Esophagus squamous epithelium (tissue), 5 donors: ENCODE measurements around the gene USP49. TPM values are rescaled to one million over a fixed set of nuclear protein-coding genes. Genes with fewer than 3 reads are reported as not detected.

Source experiments
- DNase-seq: peaks from one replicate; lab custom pipeline; 2025; lab: John Stamatoyannopoulos, UW
- H3K27ac ChIP-seq, 4 donors: fragments of 200-600 bp; sonication (generic); one replicate each; pipeline ENCODE4 v1.5.1; 2016 to 2019; ENCODE audit warnings: mild to moderate bottlenecking in 1 of 4
- H3K27me3 ChIP-seq, 4 donors: fragments of 200-600 bp; sonication (generic); 1 replicate in 3 of 4; 2 replicates in 1 of 4; pipeline versions ENCODE4 v1.5.1 to v1.6.0; 2017 to 2021; ENCODE audit warnings: antibody characterized with exemption in 1 of 4
- H3K36me3 ChIP-seq, 3 donors: fragments of 200-600 bp; sonication (generic); one replicate each; pipeline ENCODE4 v1.5.1; 2016 to 2019
- H3K4me1 ChIP-seq, 3 donors: fragments of 200-600 bp; sonication (generic); one replicate each; pipeline ENCODE4 v1.5.1; 2017 to 2019
- H3K4me3 ChIP-seq, 4 donors: fragments of 200-600 bp; sonication (generic); 1 replicate in 3 of 4; 2 replicates in 1 of 4; pipeline ENCODE4 v1.5.1; 2016 to 2019; ENCODE audit warnings: mild to moderate bottlenecking in 2 of 4, moderate library complexity in 1 of 4
- H3K9me3 ChIP-seq, 3 donors: fragments of 200-600 bp; sonication (generic); one replicate each; pipeline ENCODE4 v1.5.1; 2016 to 2019
- CTCF ChIP-seq, 6 experiments: fragments of 450-650 bp in 4 of 6; fragments of 200-600 bp in 2 of 6; sonication (generic) in 2 of 6; IDR thresholded peaks; one replicate each; pipeline ENCODE4 v1.5.1; 2016 to 2019; ENCODE audit warnings: antibody characterized with exemption in 6 of 6, mild to moderate bottlenecking in 4 of 6, moderate library complexity in 4 of 6
- POLR2A ChIP-seq, 4 donors: fragments of 450-650 bp; IDR thresholded peaks; one replicate each; pipeline ENCODE4 v1.6.1; 2017; ENCODE audit warnings: antibody characterized with exemption in 4 of 4, mild to moderate bottlenecking in 4 of 4, moderate library complexity in 3 of 4
- WGBS, 2 donors: methylation state at CpG; one replicate each; pipeline ENCODE4 v1.1.5; 2018; 5-methylcytosine and 5-hydroxymethylcytosine counted together
- intact Hi-C: fragments of 100-400 bp; cut with DNase I; formaldehyde crosslinking; loops from one replicate; pipeline ENCODE4 v1.15.0; 2022
- total RNA-seq, 4 donors: library from RNA; depleted of rRNA; stranded (reverse); fragments of >200 nt; gene quantifications; one replicate each; pipeline ENCODE4 v1.1.0, GENCODE V29; 2016
- donor health status: DM: yes; HTN: yes; CAD: no.

The USP49 gene
- total RNA-seq, 4 donors from 2014 or later, result 1.4 to 2.7 (median 1.8) TPM

DNA sequence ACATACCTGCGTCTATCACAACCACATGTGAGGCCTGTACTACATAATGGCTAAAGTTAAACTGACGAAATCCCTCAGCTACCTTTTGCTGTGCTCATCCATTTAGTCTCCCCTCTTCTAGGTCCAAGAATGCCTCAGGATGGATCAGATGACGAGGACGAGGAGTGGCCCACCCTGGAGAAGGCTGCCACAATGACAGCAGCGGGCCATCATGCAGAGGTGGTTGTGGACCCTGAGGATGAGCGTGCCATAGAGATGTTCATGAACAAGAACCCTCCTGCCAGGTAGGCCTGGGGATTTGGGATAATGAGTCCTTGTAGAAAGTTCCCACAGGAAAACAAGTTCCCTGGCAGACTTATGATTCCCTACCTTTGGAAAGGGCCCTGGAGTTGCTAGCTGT is 32.1 kb upstream of the USP49 start:
- H3K9me3 ChIP-seq, result no peaks in the 10 kb centered on the region
- H3K27me3 ChIP-seq, result no peaks in the 10 kb centered on the region
- no peak overlapping the region for H3K27ac ChIP-seq
- intact Hi-C loops, result loop anchor here (10.0 kb wide), 1 partner anchor 132 kb away; no protein-coding TSS in a partner anchor
- DNase-seq, result no peak
- TF ChIP-seq CTCF (IDR thresholded peaks at IDR 0.05) (no peak), POLR2A (IDR thresholded peaks at IDR 0.05) (no peak)
- peaks cover 19 to 78% (median 42%) of the 10 kb centered on the region in 3 donors for H3K36me3 ChIP-seq
- peaks cover 7 to 25% (median 10%) of the 10 kb centered on the region in 3 donors for H3K4me1 ChIP-seq
- WGBS, 2 donors, result 93 to 97% methylated on average over 2 to 6 of the region's 6 CpGs
- no peak overlapping the region for H3K4me3 ChIP-seq

DNA sequence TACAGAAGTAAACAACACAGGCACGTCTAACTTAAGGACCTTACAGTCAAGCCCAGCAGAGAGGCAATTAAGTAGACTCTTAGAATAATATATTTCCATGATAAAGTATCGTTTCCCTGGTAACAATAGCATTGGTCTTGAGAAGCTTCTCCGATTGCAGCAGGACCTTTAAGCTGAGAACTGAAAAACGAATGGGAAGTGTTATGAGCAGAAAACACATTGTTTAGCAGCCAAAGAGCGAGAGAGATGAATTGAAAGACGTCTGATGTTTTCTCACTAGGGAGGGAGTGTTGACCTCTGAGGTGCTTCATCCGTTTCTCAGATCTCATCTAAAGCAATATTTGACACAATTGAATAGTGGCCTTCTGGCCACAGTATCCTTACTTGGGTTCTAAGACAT is 27.0 kb upstream of the USP49 start:
- Histone ChIP-seq H3K4me1 (peaks cover 23 to 60% (median 33%) of the 10 kb centered on the region in 3 donors), H3K27ac (peak overlapping the region in 3 of 4 donors; percentile 97 to 99 (median 99)), H3K4me3 (peak overlapping the region; percentile 65 to 99 (median 82)), H3K36me3 (peaks cover 0 to 28% (median 2%) of the 10 kb centered on the region in 3 donors), H3K9me3 (no peaks in the 10 kb centered on the region), H3K27me3 (no peaks in the 10 kb centered on the region)
- TF ChIP-seq CTCF (IDR thresholded peaks at IDR 0.05), result no peak
- TF ChIP-seq POLR2A (IDR thresholded peaks at IDR 0.05), result no peak
- WGBS, 2 donors, result 2 to 3% methylated on average over 7 of the region's 7 CpGs
- DNase-seq, result no peak
- intact Hi-C loops, result loop anchor here (10.0 kb wide), 1 partner anchor 127 kb away; no protein-coding TSS in a partner anchor

- H3K4me3 ChIP-seq, result peak overlapping the region; percentile 65 to 99 (median 82)
- no peak for DNase-seq
- TF ChIP-seq CTCF (IDR thresholded peaks at IDR 0.05), result no peak
- no peak for TF ChIP-seq POLR2A (IDR thresholded peaks at IDR 0.05)
- no peaks in the 10 kb centered on the region for H3K9me3 ChIP-seq
- H3K27me3 ChIP-seq, result no peaks in the 10 kb centered on the region
- intact Hi-C loops, result loop anchor here (10.0 kb wide), 1 partner anchor 127 kb away; no protein-coding TSS in a partner anchor
- 0% methylated on average over 16 to 19 of the region's 20 CpGs for WGBS, 2 donors
- H3K27ac ChIP-seq, result peak overlapping the region; percentile 97 to 99 (median 98)
- H3K4me1 ChIP-seq, result peaks cover 23 to 63% (median 34%) of the 10 kb centered on the region in 3 donors
- H3K36me3 ChIP-seq, result peaks cover 0 to 29% (median 0%) of the 10 kb centered on the region in 3 donors
These were observed 26.5 kb upstream of the USP49 start for GRCh38 chr6:41921712-41921998.

DNA sequence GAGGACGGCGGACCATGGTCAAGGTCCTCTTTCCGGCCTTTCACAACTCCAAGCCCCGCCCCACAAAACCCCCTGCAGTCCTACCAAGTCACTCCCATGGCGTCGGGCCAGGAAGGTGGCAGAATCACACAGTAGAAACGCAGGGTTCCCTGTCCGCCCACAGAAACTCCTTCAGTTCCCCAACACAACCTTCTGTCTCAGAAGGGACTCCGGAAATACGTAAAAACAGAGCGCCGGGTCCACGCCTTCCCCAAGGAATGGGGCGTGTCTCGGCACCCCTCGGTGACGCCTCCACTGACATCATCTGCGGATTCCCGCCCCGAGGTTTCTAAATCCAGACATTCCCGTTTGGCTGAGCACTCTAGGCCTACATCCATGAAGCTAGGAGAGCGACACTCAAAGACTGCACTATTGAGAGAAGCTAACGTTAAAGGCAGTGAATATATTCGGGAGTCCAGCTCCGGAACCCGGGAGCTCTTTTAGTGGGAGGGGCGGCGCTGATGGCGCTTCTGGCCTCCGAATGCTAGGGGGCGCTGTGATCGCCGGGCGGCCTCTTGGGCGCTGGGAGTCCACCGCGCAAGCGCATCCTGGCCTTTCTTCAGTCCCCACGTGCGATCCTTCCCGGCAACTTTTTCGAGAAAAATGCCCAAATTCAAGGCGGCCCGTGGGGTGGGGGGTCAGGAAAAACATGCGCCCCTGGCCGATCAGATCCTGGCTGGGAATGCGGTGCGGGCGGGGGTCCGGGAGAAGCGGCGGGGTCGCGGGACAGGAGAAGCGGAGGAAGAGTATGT is 25.9 kb upstream of the USP49 start, which contains the start of the genes BYSL and MED20:
Gene BYSL, plus strand, starts transcription at position 579 of the 791 bp plus-strand sequence. Its CDS starts 64 bp downstream, at position 643.
Gene MED20, minus strand, starts transcription at position 219 of the 791 bp plus-strand sequence. Its CDS starts 121 bp downstream, at position 98.
- peaks cover 0 to 31% (median 0%) of the 10 kb centered on the region in 3 donors for H3K36me3 ChIP-seq
- no peaks in the 10 kb centered on the region for H3K9me3 ChIP-seq
- peak within 1 kb of the TSS; percentile 65 to 99 (median 82) for H3K4me3 ChIP-seq
- intact Hi-C loops, result loop anchor here (10.0 kb wide), 1 partner anchor 126 kb away; no protein-coding TSS in a partner anchor
- WGBS, 2 donors, result 1 to 2% methylated on average over 18 of the region's 55 CpGs
- TF ChIP-seq POLR2A (IDR thresholded peaks at IDR 0.05) (peak in 3 of 4 donors; percentile 77 to 81 (median 80)), CTCF (IDR thresholded peaks at IDR 0.05) (peak; percentile 93 to 99 (median 98))
- H3K27ac ChIP-seq, result peak within 1 kb of the TSS; percentile 97 to 99 (median 98)
- DNase-seq, result peak; percentile 61
- peaks cover 23 to 63% (median 34%) of the 10 kb centered on the region in 3 donors for H3K4me1 ChIP-seq
- H3K27me3 ChIP-seq, result no peaks in the 10 kb centered on the region

GRCh38 chr6:41917528-41917927 is 22.4 kb upstream of the USP49 start:
- H3K9me3 ChIP-seq, result no peaks in the 10 kb centered on the region
- TF ChIP-seq POLR2A (IDR thresholded peaks at IDR 0.05), result no peak
- no peak for TF ChIP-seq CTCF (IDR thresholded peaks at IDR 0.05)
- no peak overlapping the region for H3K4me3 ChIP-seq
- intact Hi-C loops, result no loop called here
- WGBS, 2 donors, result 37 to 38% methylated on average over 4 of the region's 4 CpGs
- peaks cover 0 to 47% (median 5%) of the 10 kb centered on the region in 3 donors for H3K36me3 ChIP-seq
- H3K4me1 ChIP-seq, result peaks cover 17 to 45% (median 26%) of the 10 kb centered on the region in 3 donors
- H3K27me3 ChIP-seq, result no peaks in the 10 kb centered on the region
- peak overlapping the region; percentile 19 to 65 (median 42) for H3K27ac ChIP-seq
- DNase-seq, result no peak
